HepG2 (cell line): ENCODE data around the gene ARPC5. TPM values are rescaled to one million over a fixed set of nuclear protein-coding genes. Genes with fewer than 3 reads are reported as not detected.

ENCODE experiments used
- ATAC-seq: fragments of 200-7000 bp; cut with Tn5 transposase; 3 replicates; pipeline ENCODE4 v1.9.1; 2020; ENCODE audit warnings: mild to moderate bottlenecking, moderate library complexity
- BruUV-seq: library from RNA; stranded (reverse); fragments of 400-500 nt; replicated peaks from 2 replicates; lab custom pipeline; 2021; lab: Mats Ljungman, UMichigan
- CTCF ChIA-PET: fragments of 300-600 bp; formaldehyde crosslinking; extraction: SDS; loops from one replicate; lab custom pipeline; 2021; ENCODE audit warnings: low total read pairs, inconsistent platforms, low intra/inter-chr PET ratio; lab: Yijun Ruan, JAX
- POLR2A ChIA-PET: fragments of 350-600 bp; sonication (Branson Sonifier 250); formaldehyde crosslinking; loops from one replicate; lab custom pipeline; 2020; ENCODE audit warnings: antibody characterized with exemption, inconsistent platforms; lab: Yijun Ruan, JAX
- DNase-seq: peaks from one replicate; pipeline ENCODE4 v3.0.0-alpha.2; 2015; ENCODE audit warnings: low spot score
- FAIRE-seq: peaks from 3 replicates; lab custom pipeline; 2011; peaks lifted over from hg19 to GRCh38; lab: Jason Lieb, UNC
- H2AFZ ChIP-seq: one replicate; pipeline ENCODE4 v1.6.1; 2011; ENCODE audit warnings: low read length, inconsistent platforms
- H3K27ac ChIP-seq: fragments of 300-600 bp; 3 replicates; pipeline ENCODE4 v1.8.0; 2011; ENCODE audit warnings: mixed run types, mild to moderate bottlenecking, mixed read lengths, low read length, inconsistent platforms; ENCODE audit not compliant: insufficient read depth; ENCODE audit errors: extremely low read length
- H3K27me3 ChIP-seq, 2 experiments: fragments of 200-600 bp in 1 of 2; 2 replicates in 1 of 2; 3 replicates in 1 of 2; pipeline versions ENCODE4 v1.6.0 to v1.8.0; 2011; ENCODE audit warnings: low read length in 2 of 2, mild to moderate bottlenecking in 2 of 2, moderate library complexity in 2 of 2, inconsistent platforms in 1 of 2; ENCODE audit not compliant: insufficient read depth in 2 of 2, control insufficient read depth in 1 of 2
- H3K36me3 ChIP-seq, 2 experiments: fragments of 200-600 bp in 1 of 2; replicated peaks in 1 of 2; 2 replicates in 1 of 2; 3 replicates in 1 of 2; pipeline versions ENCODE4 v1.5.1 to v1.8.0; 2011; ENCODE audit warnings: low read length in 2 of 2, inconsistent platforms in 1 of 2; ENCODE audit not compliant: insufficient read depth in 2 of 2, control insufficient read depth in 1 of 2
- H3K4me1 ChIP-seq: 2 replicates; pipeline ENCODE4 v1.5.1; 2012; ENCODE audit warnings: low read length, inconsistent platforms; ENCODE audit not compliant: insufficient read depth
- H3K4me2 ChIP-seq: 2 replicates; pipeline ENCODE4 v1.6.0; 2011; ENCODE audit warnings: low read depth, low read length, inconsistent platforms
- H3K4me3 ChIP-seq, 3 experiments: fragments of 200-600 bp in 1 of 3; sonication (generic), shearing (Covaris generic) in 1 of 3; replicated peaks in 1 of 3; 2 replicates each; pipeline ENCODE4 v1.5.1; 2011 to 2016; ENCODE audit warnings: low read length in 3 of 3, inconsistent platforms in 2 of 3, low read depth in 2 of 3, mild to moderate bottlenecking in 2 of 3, control low read depth in 1 of 3, mixed read lengths in 1 of 3; ENCODE audit not compliant: insufficient read depth in 1 of 3
- H3K79me2 ChIP-seq: one replicate; pipeline ENCODE4 v1.6.1; 2011; ENCODE audit warnings: low read length, inconsistent platforms; ENCODE audit not compliant: insufficient read depth
- H3K9ac ChIP-seq: 2 replicates; pipeline ENCODE4 v1.6.0; 2011; ENCODE audit warnings: mild to moderate bottlenecking, low read depth, low read length, inconsistent platforms; ENCODE audit not compliant: insufficient read depth
- H3K9me3 ChIP-seq: 2 replicates; pipeline ENCODE4 v1.5.1; 2012; ENCODE audit warnings: mild to moderate bottlenecking, low read length
- H4K20me1 ChIP-seq: 2 replicates; pipeline ENCODE4 v1.6.0; 2011; ENCODE audit warnings: inconsistent platforms, mild to moderate bottlenecking, low read length, moderate library complexity; ENCODE audit not compliant: insufficient read depth
- ARID3A ChIP-seq: IDR thresholded peaks from 2 replicates; pipeline ENCODE4 v1.6.1; 2012; ENCODE audit warnings: low read depth, low read length, improper control_type of control experiment
- ATF7-NPFF ChIP-seq: sonication (generic); formaldehyde crosslinking; IDR thresholded peaks from 2 replicates; pipeline ENCODE4 v1.8.1; 2023; ENCODE audit warnings: mild to moderate bottlenecking, low read depth, missing genetic modification reagents, moderate library complexity
- CEBPB ChIP-seq: IDR thresholded peaks from 2 replicates; pipeline ENCODE4 v1.6.1; 2011; ENCODE audit warnings: low read depth, low read length, improper control_type of control experiment, borderline replicate concordance
- CEBPG ChIP-seq: IDR thresholded peaks from 2 replicates; pipeline ENCODE4 v1.6.1; 2016
- EP300 ChIP-seq, 3 experiments: sonication (generic) in 1 of 3; formaldehyde crosslinking in 1 of 3; IDR thresholded peaks; 2 replicates each; pipeline versions ENCODE4 v1.5.1 to v1.6.1; 2011 to 2020; ENCODE audit warnings: low read depth in 2 of 3, low read length in 2 of 3, borderline replicate concordance in 1 of 3, improper control_type of control experiment in 1 of 3, mild to moderate bottlenecking in 1 of 3, missing genetic modification reagents in 1 of 3, moderate library complexity in 1 of 3
- FOXK2 ChIP-seq: fragments of 450-650 bp; IDR thresholded peaks from 2 replicates; pipeline ENCODE4 v1.6.1; 2016
- GATAD2A ChIP-seq: IDR thresholded peaks from 2 replicates; pipeline ENCODE4 v1.6.1; 2016
- KDM5A ChIP-seq: fragments of 200-600 bp; sonication (generic); IDR thresholded peaks from 2 replicates; pipeline ENCODE4 v1.7.0; 2018; ENCODE audit warnings: antibody characterized with exemption, mild to moderate bottlenecking, low read length, borderline replicate concordance
- PAF1 ChIP-seq: IDR thresholded peaks from 2 replicates; pipeline ENCODE4 v1.6.1; 2016; ENCODE audit warnings: missing genetic modification reagents, missing compliant biosample characterization
- SMARCC2 ChIP-seq: fragments of 450-650 bp; IDR thresholded peaks from 2 replicates; pipeline ENCODE4 v1.6.1; 2017; ENCODE audit warnings: antibody characterized with exemption, mild to moderate bottlenecking
- SOX13 ChIP-seq, 3 experiments: fragments of 450-650 bp in 1 of 3; sonication (generic) in 1 of 3; formaldehyde crosslinking in 1 of 3; IDR thresholded peaks in 2 of 3; conservative IDR thresholded peaks in 1 of 3; 2 replicates each; pipeline versions ENCODE4 v1.5.0 to v1.6.1; 2016 to 2020; ENCODE audit warnings: antibody characterized with exemption in 1 of 3, mild to moderate bottlenecking in 1 of 3, missing compliant biosample characterization in 1 of 3, missing genetic modification reagents in 1 of 3, moderate library complexity in 1 of 3
- SOX5 ChIP-seq: IDR thresholded peaks from 2 replicates; pipeline ENCODE4 v1.6.1; 2016; ENCODE audit warnings: borderline replicate concordance
- SOX6 ChIP-seq, 2 experiments: fragments of 450-650 bp in 1 of 2; sonication (generic) in 1 of 2; formaldehyde crosslinking in 1 of 2; IDR thresholded peaks; 2 replicates each; pipeline versions ENCODE4 v1.4.0 to v1.6.1; 2017 to 2020; ENCODE audit warnings: antibody characterized with exemption in 1 of 2, mild to moderate bottlenecking in 1 of 2, missing genetic modification reagents in 1 of 2
- TEAD3 ChIP-seq: optimal IDR thresholded peaks from 2 replicates; pipeline ENCODE3; 2016; ENCODE audit warnings: borderline replicate concordance
- THAP11 ChIP-seq: IDR thresholded peaks from 2 replicates; pipeline ENCODE4 v1.6.1; 2016; ENCODE audit warnings: missing biosample characterization, missing genetic modification reagents
- ZFP36L2 ChIP-seq: sonication (generic); formaldehyde crosslinking; IDR thresholded peaks from 2 replicates; pipeline ENCODE4 v1.4.0; 2020; ENCODE audit warnings: missing genetic modification reagents
- ZNF20 ChIP-seq: sonication (generic); formaldehyde crosslinking; IDR thresholded peaks from 2 replicates; pipeline ENCODE4 v1.4.0; 2020; ENCODE audit warnings: mild to moderate bottlenecking, moderate library complexity, missing genetic modification reagents
- ZNF558 ChIP-seq: sonication (generic); formaldehyde crosslinking; IDR thresholded peaks from 2 replicates; pipeline ENCODE4 v1.9.0; 2022; ENCODE audit warnings: mild to moderate bottlenecking, missing genetic modification reagents, borderline replicate concordance
- ZNF629 ChIP-seq: sonication (generic); formaldehyde crosslinking; conservative IDR thresholded peaks from 2 replicates; pipeline ENCODE4 v1.5.0; 2020; ENCODE audit warnings: missing genetic modification reagents
- WGBS: methylation state at CpG from one replicate; pipeline ENCODE4 v1.1.6; 2017; ENCODE audit warnings: low lambda C conversion rate; 5-methylcytosine and 5-hydroxymethylcytosine counted together
- in situ Hi-C: cut with HindIII; loops from 2 replicates; pipeline ENCODE4 v1.10.0; 2017; ENCODE audit warnings: low pct_unique_long_range_greater_than_20kb; ENCODE audit not compliant: extremely low pct_ligation_motif_present
- intact Hi-C: fragments of 100-400 bp; cut with micrococcal nuclease; formaldehyde crosslinking; loops from one replicate; pipeline ENCODE4 v1.10.0; 2022; ENCODE audit not compliant: unreplicated experiment
- polyA plus RNA-seq, 8 experiments: library from polyadenylated mRNA; depleted of rRNA in 3 of 8; stranded (reverse) in 7 of 8; unstranded in 1 of 8; fragments of >200 nt; fragmentation: Illumina TruSeq in 4 of 8; extraction: Trizol in 4 of 8; gene quantifications; 2 replicates each; pipeline versions ENCODE4 v1.2.1 to v1.2.3, GENCODE V29; 2011 to 2016; ENCODE audit warnings: low read depth in 4 of 8, missing spikeins in 1 of 8, mixed read lengths in 1 of 8; ENCODE audit not compliant: insufficient read depth in 1 of 8
- total RNA-seq, 5 experiments: library from RNA; depleted of rRNA; stranded (reverse); fragments of >200 nt; fragmentation: Illumina TruSeq; extraction: Trizol; gene quantifications; 2 replicates each; pipeline ENCODE4 v1.2.3, GENCODE V29; 2016; ENCODE audit warnings: low read depth in 1 of 5
- TF ChIP-seq, protein P1 (sequence below): sonication (generic); formaldehyde crosslinking; IDR thresholded peaks from 2 replicates; pipeline ENCODE4 v1.5.0; 2020; ENCODE audit warnings: mild to moderate bottlenecking, missing genetic modification reagents, borderline replicate concordance
- TF ChIP-seq, protein P2 (sequence below): sonication (generic); formaldehyde crosslinking; IDR thresholded peaks from 2 replicates; pipeline ENCODE4 v1.5.0; 2020; ENCODE audit warnings: missing genetic modification reagents

Gene ARPC5
- total and polyA plus RNA-seq, 2 of the 13 experiments (the other 11 are each of a cell fraction or from before 2014, with no cell fraction given), result 48.4 to 106 TPM

DNA sequence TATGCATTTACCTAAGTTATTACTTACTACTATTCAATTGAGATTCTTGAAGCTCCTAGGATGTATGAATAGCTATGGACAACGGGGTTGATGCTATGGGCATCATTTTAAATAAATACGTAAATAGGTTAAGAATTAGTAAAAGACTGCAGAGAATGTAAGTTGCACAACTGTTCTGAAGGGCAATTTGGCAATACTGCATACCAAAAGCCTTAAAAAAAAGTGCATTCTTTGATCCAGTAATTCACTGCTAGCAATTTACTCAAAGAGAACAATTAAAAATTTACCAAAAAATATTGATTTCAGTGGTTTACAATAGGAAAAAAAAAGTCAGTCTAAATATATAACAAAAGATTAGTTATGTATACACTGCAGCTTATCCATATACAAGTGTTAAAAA is 3.5 kb downstream of the ARPC5 start (continued):
- 0 out of 4 replicates have a peak, but pooled peaks of 1 of the 2 experiments have one; percentile 25 for TF ChIP-seq EP300 (IDR thresholded peaks at IDR 0.05; ENCODE audit: low read depth in 2 of 2, low read length in 2 of 2)
- no peak for TF ChIP-seq EP300 (CRISPR knock-in tag; IDR thresholded peaks at IDR 0.05; ENCODE audit: borderline replicate concordance)
- TF ChIP-seq CEBPB, result peak; percentile 90
- TF ChIP-seq SOX13 (IDR thresholded peaks at IDR 0.05), result no peak
- TF ChIP-seq SOX13 (CRISPR knock-in tag; conservative IDR thresholded peaks at IDR 0.05 in 1 of 2, IDR thresholded peaks at IDR 0.05 in 1 of 2), result peak in 1 of 2 experiments; percentile 50; a peak in 1 of 4 replicates
- no peak for TF ChIP-seq ZNF558 (CRISPR knock-in tag)
- TF ChIP-seq SOX5 (CRISPR knock-in tag), result peak; percentile 29; the same call in 1 of the 2 replicates
- peak; percentile 34; the same call in 1 of the 2 replicates for TF ChIP-seq GATAD2A
- peak; percentile 66 for TF ChIP-seq TEAD3
- TF ChIP-seq ARID3A, result peak; percentile 55; the same call in 1 of the 2 replicates
- peak; percentile 80 for TF ChIP-seq CEBPG
- TF ChIP-seq SMARCC2, result no peak
- TF ChIP-seq SOX6 (IDR thresholded peaks at IDR 0.05), result no peak
- peak; percentile 12; the same call in 1 of the 2 replicates for TF ChIP-seq SOX6 (CRISPR knock-in tag; IDR thresholded peaks at IDR 0.05)
- no peak for TF ChIP-seq ZNF629 (CRISPR knock-in tag)

GRCh38 chr1:183630748-183631147 is 4.8 kb downstream of the ARPC5 start:
- ATAC-seq (no peak), DNase-seq (no peak), FAIRE-seq (no peak)
- Histone ChIP-seq H3K27me3 (no peaks in the 10 kb centered on the region; a peak in 1 of 5 replicates), H3K36me3 (peaks cover 6 to 31% of the 10 kb centered on the region in 2 experiments), H3K4me3 (no peak overlapping the region), H3K9me3 (no peaks in the 10 kb centered on the region), H3K9ac (no peak overlapping the region), H2AFZ (no peak overlapping the region), H4K20me1 (peaks cover 2% of the 10 kb centered on the region; the same call in 1 of the 2 replicates), H3K4me1 (peaks cover 34% of the 10 kb centered on the region), H3K79me2 (peaks cover 29% of the 10 kb centered on the region), H3K4me2 (no peak overlapping the region), H3K27ac (no peak overlapping the region)
- 93% methylated on average over 2 of the region's 2 CpGs for WGBS
- BruUV-seq, result no TSS peak
- intact Hi-C loops, result loop anchor here (10.0 kb wide), 1 partner anchor 54 kb away; no protein-coding TSS in a partner anchor
- CTCF ChIA-PET, result no interaction called here
- in situ Hi-C loops, result no loop called here
- POLR2A ChIA-PET, result no interaction called here
- TF ChIP-seq PAF1 (CRISPR knock-in tag) (no peak), KDM5A (no peak), FOXK2 (no peak), ZFP36L2 (CRISPR knock-in tag) (no peak), ATF7-NPFF (CRISPR knock-in tag) (no peak), ZNF20 (CRISPR knock-in tag) (no peak), THAP11 (no peak)
- TF ChIP-seq, protein P1, sequence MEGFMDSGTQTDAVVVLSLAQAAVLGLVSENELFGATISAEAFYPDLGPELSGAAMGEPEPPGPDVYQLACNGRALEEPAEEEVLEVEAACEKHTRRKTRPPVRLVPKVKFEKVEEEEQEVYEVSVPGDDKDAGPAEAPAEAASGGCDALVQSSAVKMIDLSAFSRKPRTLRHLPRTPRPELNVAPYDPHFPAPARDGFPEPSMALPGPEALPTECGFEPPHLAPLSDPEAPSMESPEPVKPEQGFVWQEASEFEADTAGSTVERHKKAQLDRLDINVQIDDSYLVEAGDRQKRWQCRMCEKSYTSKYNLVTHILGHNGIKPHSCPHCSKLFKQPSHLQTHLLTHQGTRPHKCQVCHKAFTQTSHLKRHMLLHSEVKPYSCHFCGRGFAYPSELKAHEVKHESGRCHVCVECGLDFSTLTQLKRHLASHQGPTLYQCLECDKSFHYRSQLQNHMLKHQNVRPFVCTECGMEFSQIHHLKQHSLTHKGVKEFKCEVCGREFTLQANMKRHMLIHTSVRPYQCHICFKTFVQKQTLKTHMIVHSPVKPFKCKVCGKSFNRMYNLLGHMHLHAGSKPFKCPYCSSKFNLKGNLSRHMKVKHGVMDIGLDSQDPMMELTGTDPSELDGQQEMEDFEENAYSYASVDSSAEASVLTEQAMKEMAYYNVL (CRISPR knock-in tag), result no peak
- TF ChIP-seq, protein P2, sequence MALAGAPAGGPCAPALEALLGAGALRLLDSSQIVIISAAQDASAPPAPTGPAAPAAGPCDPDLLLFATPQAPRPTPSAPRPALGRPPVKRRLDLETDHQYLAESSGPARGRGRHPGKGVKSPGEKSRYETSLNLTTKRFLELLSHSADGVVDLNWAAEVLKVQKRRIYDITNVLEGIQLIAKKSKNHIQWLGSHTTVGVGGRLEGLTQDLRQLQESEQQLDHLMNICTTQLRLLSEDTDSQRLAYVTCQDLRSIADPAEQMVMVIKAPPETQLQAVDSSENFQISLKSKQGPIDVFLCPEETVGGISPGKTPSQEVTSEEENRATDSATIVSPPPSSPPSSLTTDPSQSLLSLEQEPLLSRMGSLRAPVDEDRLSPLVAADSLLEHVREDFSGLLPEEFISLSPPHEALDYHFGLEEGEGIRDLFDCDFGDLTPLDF (CRISPR knock-in tag), result no peak
